GM19023 (cell line): ENCODE data around the gene PGP.
"Not testable (repeated sequence)": the region's sequence is repeated elsewhere in the genome, so short reads cannot be mapped to it uniquely, and the experiment has no call there.

Source experiments
- ATAC-seq: cut with Tn5 transposase; IDR thresholded peaks from one replicate; pipeline ENCODE4 v1.9.1; 2021; ENCODE audit warnings: mild to moderate bottlenecking, moderate library complexity; ENCODE audit not compliant: unreplicated experiment

PGP gene, protein sequence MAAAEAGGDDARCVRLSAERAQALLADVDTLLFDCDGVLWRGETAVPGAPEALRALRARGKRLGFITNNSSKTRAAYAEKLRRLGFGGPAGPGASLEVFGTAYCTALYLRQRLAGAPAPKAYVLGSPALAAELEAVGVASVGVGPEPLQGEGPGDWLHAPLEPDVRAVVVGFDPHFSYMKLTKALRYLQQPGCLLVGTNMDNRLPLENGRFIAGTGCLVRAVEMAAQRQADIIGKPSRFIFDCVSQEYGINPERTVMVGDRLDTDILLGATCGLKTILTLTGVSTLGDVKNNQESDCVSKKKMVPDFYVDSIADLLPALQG

GRCh38 chr16:2214719-2214968 lies at the start of gene PGP:
PGP (minus strand) TSS chr16:2214840; CDS start chr16:2214777, 63 bp downstream.
- ATAC-seq = peak; percentile 88

DNA sequence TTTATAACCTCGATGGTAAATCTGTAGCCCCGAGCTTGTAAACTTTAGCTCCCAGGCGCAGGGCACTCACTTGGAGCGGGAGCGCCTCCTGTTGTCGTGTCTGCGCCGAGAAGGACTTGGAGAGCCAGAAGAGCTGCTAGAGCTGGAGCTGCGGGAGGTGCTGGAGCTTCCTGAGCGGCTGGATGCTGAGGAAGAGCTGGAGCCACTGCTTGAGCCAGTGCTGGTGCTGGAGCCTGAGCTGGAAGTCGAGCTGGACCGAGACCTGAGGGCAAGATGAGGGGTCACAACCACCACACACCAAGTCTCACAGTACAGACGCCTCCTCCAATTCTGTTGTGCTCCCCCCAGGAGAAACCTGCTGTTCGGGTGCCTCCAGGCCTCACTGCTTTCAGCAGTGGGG lies 48.4 kb upstream of the PGP start:
- not testable (repeated sequence) for ATAC-seq

GRCh38 chr16:2260250-2260649 lies 45.6 kb upstream of the PGP start:
- ATAC-seq = no peak

DNA sequence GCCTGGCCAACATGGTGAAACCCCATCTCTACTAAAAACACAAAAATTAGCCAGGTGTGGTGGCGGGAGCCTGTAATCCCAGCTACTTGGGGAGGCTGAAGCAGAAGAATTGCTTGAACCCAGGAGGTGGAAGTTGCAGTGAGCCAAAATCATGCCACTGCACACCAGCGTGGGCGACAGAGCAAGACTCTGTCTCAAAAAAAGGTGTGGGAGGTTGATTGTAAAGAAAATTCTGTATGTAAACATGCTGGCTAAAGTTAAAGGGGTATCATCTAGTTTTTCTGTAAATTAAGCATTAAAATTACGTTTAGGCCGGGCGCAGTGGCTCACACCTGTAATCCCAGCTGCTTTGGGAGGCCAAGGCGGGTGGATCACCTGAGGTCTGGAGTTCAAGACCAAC lies 43.9 kb upstream of the PGP start:
- not testable (repeated sequence) for ATAC-seq

DNA sequence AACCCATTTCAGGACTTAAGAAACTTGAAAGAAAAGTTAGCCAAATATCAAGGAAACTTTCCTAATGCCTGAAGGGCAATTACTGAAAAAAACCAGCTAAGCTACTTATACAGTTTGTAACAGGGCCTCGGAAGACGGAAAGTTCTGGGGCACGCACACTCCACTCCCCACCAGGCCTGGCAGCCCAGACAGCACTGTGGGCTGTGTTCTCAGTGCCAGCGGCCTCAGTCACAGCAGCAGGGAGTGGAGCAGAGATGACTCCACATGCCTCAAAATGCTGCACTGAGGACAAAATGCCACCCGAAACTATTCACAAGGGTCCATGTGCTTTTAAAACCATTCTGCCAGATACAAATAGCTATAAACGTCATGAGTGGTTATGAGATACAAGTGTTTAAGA lies 43.1 kb upstream of the PGP start:
- no peak for ATAC-seq

GRCh38 chr16:2256531-2257140 lies 42.0 kb upstream of the PGP start:
- no peak for ATAC-seq

DNA sequence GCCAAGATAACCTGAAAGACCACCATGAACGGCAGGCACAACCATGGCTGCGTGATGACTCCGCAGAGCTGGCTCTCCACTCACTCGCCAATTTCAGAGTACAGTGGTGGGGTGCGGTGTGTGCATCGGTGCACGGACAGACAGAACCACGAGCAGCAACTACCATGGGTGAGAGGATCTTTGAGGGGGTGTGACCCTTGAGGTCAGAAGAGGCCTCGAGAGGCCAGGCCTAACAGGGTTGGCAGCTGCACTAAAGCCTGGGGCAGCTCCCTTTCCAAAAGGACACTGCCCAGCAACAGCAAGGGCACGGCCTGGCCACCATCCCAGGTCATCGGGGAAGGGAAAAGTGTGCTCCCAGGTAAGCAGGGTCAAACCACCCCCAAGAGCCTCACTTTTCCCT lies 38.7 kb upstream of the PGP start:
- no peak for ATAC-seq

DNA sequence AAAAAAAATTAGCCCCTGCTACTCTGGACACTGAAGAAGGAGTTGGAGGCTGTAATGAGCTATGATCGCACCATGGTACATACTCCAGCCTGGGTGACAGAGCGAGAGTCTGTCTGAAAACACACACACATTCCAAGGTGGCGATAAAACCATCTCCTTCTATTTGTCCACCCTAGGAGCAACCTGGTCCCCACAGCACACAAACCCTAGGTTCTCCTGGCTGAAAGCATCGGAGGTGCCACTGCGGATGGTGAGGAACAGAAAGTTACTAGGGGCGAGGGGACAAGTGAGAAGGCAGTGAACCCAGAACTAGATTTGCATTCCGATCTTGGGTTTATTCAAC lies 38.1 kb upstream of the PGP start:
- ATAC-seq = no peak

- peak; percentile 89 for ATAC-seq
These were observed 36.9 kb upstream of the PGP start, which contains the start of gene ECI1 for GRCh38 chr16:2251296-2252111. ECI1 (minus strand) TSS chr16:2251587; CDS start chr16:2251566, 21 bp downstream.

GRCh38 chr16:2250652-2251295 lies 36.1 kb upstream of the PGP start:
- peak; percentile 12 for ATAC-seq

- no peak for ATAC-seq
These were observed 31.8 kb upstream of the PGP start for GRCh38 chr16:2246301-2246885.

DNA sequence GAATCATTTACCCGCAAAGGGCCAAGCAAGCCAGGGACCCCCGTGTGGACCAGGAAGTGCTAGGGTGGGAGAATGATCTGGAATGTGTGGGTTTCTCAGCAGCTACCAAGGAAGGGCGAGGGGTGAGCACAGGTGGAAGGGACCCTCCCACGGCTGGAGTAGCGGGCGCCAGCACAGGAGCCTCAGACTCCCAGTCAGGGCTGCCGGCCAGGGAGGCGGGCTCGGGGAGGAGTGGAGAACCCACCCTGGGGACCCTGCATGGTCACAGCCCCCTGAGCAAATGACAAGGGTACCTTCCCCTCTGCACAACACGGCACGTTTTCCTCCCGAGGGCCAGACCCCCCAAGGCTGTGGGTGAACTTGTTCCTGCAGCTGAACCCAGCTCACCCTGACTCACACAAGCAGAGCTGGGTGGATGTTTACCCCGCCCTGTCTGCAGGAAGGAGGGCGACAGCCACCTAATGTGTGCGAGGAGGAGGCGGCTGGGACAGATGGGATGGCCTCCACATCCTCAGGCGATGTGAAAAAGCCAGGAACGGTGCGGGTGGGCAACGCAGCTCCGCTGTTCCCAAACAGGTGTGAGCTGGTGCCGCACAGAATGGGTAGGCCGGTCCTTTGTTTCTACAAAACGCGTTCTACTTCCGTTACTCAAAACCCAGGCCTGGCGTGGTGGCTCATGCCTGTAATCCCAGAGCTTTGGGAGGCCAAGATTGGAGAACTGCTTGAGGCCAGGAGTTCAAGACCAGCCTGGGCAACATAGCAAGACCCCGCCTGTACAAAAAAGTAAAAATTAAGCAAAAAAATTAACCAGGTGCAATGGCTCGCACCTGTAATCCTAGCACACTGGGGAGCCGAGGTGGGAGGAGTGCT lies 30.5 kb upstream of the PGP start:
- ATAC-seq = no peak

- ATAC-seq = no peak
These were observed 29.7 kb upstream of the PGP start for GRCh38 chr16:2244301-2244700.

- ATAC-seq = no peak
These were observed 29.1 kb upstream of the PGP start for GRCh38 chr16:2243781-2244180.

DNA sequence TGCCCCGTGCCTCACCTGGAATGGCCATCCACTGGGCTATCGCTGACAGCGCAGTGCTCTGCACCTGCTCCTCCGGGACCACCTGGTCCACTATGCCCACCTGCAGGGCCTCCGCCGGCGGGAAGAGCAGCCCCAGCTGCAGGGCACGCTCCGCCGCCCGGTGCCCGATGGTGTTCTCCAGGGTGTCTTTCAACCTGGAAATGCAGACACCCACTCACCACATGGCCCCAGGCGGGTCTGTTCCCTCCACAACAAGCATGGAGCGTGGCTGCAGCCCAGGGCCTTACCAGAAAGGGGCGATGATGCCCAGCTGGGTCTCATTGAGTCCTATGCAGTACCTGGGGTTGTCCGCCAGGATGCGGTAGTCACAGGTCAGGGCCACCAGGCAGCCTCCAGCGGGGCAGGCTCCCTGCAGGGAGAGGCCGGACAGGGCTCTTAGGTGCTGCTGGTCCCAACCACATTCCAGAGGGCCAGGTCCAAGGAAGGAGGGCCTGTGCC lies 28.4 kb upstream of the PGP start:
- no peak for ATAC-seq

GRCh38 chr16:2242598-2242997 lies 28.0 kb upstream of the PGP start:
- ATAC-seq = no peak

- ATAC-seq = not testable (repeated sequence)
These were observed 25.7 kb upstream of the PGP start for GRCh38 chr16:2240331-2240730.

GRCh38 chr16:2238838-2239675 lies 24.4 kb upstream of the PGP start:
- no peak for ATAC-seq

DNA sequence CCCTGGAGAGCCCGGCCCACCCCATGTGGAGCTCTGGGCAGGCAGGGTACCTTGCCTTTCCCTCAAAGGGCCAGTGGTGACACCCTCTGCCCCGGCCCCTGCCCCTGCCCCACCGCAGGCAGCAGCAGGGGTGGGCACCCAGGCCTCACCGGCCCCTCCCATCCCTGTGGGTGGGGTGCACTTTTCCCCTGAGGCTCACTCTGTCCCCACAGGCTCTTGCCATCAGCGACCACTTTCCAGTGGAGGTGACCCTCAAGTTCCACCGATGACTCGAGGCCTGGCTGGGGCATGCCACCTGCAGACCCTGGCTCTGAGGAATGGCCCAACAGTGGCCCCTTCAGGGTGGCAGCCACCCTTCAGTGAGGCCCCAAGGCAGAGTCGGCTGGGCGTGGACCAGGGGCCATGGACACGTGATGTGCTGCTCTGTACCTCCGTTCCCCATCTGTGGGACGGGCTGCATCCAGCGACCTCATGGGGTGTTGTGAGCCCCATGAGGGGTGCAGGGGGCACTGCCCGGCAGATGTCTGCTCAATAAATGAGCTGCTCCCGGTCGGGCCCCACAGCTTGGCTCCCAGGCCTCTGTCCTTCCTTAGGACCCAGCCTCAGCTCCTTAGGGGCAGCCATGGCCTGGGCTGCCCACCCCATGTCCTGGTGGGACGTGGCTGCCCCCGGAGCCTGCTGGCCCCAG lies 23.7 kb upstream of the PGP start:
- no peak for ATAC-seq
